Effector memory CD8-positive, alpha-beta T cell (primary cell): ENCODE measurements around the gene GLP1R.

Source experiments
- ATAC-seq: fragments of 150-1000 bp; cut with Tn5 transposase; replicated peaks from 2 replicates; pipeline ENCODE4 v1.10.0; 2021; ENCODE audit warnings: mild to moderate bottlenecking, moderate library complexity
- DNase-seq, 3 experiments: peaks; one replicate each; pipeline ENCODE4 v3.0.0; 2021
- H3K27ac Mint-ChIP-seq, 2 donors: one replicate each; pipeline ENCODE4 v1.8.0; 2022; ENCODE audit warnings: mild to moderate bottlenecking in 2 of 2, mixed read lengths in 2 of 2, moderate library complexity in 2 of 2
- H3K27me3 Mint-ChIP-seq, 2 donors: one replicate each; pipeline ENCODE4 v1.8.0; 2022; ENCODE audit warnings: mixed read lengths in 2 of 2
- H3K36me3 Mint-ChIP-seq: one replicate; pipeline ENCODE4 v1.8.0; 2022; ENCODE audit warnings: mild to moderate bottlenecking, moderate library complexity, mixed read lengths; ENCODE audit not compliant: insufficient read depth
- H3K4me1 Mint-ChIP-seq, 2 donors: one replicate each; pipeline ENCODE4 v1.8.0; 2022; ENCODE audit warnings: low read depth in 2 of 2, mixed read lengths in 2 of 2
- H3K4me3 Mint-ChIP-seq, 2 donors: one replicate each; pipeline ENCODE4 v1.8.0; 2022; ENCODE audit warnings: mild to moderate bottlenecking in 2 of 2, mixed read lengths in 2 of 2, moderate library complexity in 2 of 2
- H3K9me3 Mint-ChIP-seq, 2 donors: one replicate each; pipeline ENCODE4 v1.8.0; 2022; ENCODE audit warnings: mixed read lengths in 2 of 2

Gene GLP1R

GRCh38 chr6:39061182-39061581 lies 12.6 kb downstream of the GLP1R start:
- Mint-ChIP-seq H3K27me3 (peaks cover 33 to 65% of the 10 kb centered on the region in 2 donors), H3K4me1 (peaks cover 0 to 3% of the 10 kb centered on the region in 2 donors), H3K4me3 (no peak overlapping the region), H3K36me3 (no peaks in the 10 kb centered on the region), H3K27ac (no peak overlapping the region), H3K9me3 (no peaks in the 10 kb centered on the region)
- DNase-seq (no peak), ATAC-seq (no peak)

GRCh38 chr6:39061588-39061987 lies 13.0 kb downstream of the GLP1R start:
- Mint-ChIP-seq H3K27ac (no peak overlapping the region), H3K27me3 (peaks cover 36 to 65% of the 10 kb centered on the region in 2 donors), H3K4me3 (no peak overlapping the region), H3K4me1 (peaks cover 0 to 2% of the 10 kb centered on the region in 2 donors), H3K9me3 (no peaks in the 10 kb centered on the region), H3K36me3 (no peaks in the 10 kb centered on the region)
- no peak for ATAC-seq
- no peak for DNase-seq

GRCh38 chr6:39062014-39062740 lies 13.6 kb downstream of the GLP1R start:
- no peak overlapping the region for H3K4me3 Mint-ChIP-seq
- no peaks in the 10 kb centered on the region for H3K4me1 Mint-ChIP-seq
- no peaks in the 10 kb centered on the region for H3K36me3 Mint-ChIP-seq
- H3K27ac Mint-ChIP-seq, result no peak overlapping the region
- ATAC-seq (no peak), DNase-seq (no peak)
- H3K27me3 Mint-ChIP-seq, result peaks cover 41 to 64% of the 10 kb centered on the region in 2 donors
- H3K9me3 Mint-ChIP-seq, result no peaks in the 10 kb centered on the region

- H3K4me1 Mint-ChIP-seq, result no peaks in the 10 kb centered on the region
- DNase-seq, result no peak
- H3K4me3 Mint-ChIP-seq, result no peak overlapping the region
- no peak overlapping the region for H3K27ac Mint-ChIP-seq
- H3K27me3 Mint-ChIP-seq, result peaks cover 41 to 67% of the 10 kb centered on the region in 2 donors
- no peaks in the 10 kb centered on the region for H3K9me3 Mint-ChIP-seq
- H3K36me3 Mint-ChIP-seq, result no peaks in the 10 kb centered on the region
- ATAC-seq, result no peak
Measured at GRCh38 chr6:39063526-39063925, 14.9 kb downstream of the GLP1R start.

- Mint-ChIP-seq H3K9me3 (no peaks in the 10 kb centered on the region), H3K36me3 (no peaks in the 10 kb centered on the region), H3K4me3 (no peak overlapping the region), H3K27ac (no peak overlapping the region), H3K27me3 (peaks cover 34 to 55% of the 10 kb centered on the region in 2 donors), H3K4me1 (no peaks in the 10 kb centered on the region)
- ATAC-seq (no peak), DNase-seq (no peak)
Measured at GRCh38 chr6:39065561-39065960, 17.0 kb downstream of the GLP1R start.

GRCh38 chr6:39068391-39068790 lies 19.8 kb downstream of the GLP1R start:
- no peak overlapping the region for H3K4me3 Mint-ChIP-seq
- H3K4me1 Mint-ChIP-seq, result no peaks in the 10 kb centered on the region
- ATAC-seq, result no peak
- H3K36me3 Mint-ChIP-seq, result no peaks in the 10 kb centered on the region
- H3K27ac Mint-ChIP-seq, result no peak overlapping the region
- DNase-seq, result no peak
- H3K9me3 Mint-ChIP-seq, result no peaks in the 10 kb centered on the region
- peaks cover 25 to 54% of the 10 kb centered on the region in 2 donors for H3K27me3 Mint-ChIP-seq

GRCh38 chr6:39072830-39073229 lies 24.2 kb downstream of the GLP1R start:
- ATAC-seq (no peak), DNase-seq (no peak)
- Mint-ChIP-seq H3K36me3 (no peaks in the 10 kb centered on the region), H3K27ac (no peak overlapping the region), H3K4me1 (peaks cover 0 to 2% of the 10 kb centered on the region in 2 donors), H3K4me3 (no peak overlapping the region), H3K9me3 (no peaks in the 10 kb centered on the region), H3K27me3 (peaks cover 5 to 29% of the 10 kb centered on the region in 2 donors)

- H3K36me3 Mint-ChIP-seq, result no peaks in the 10 kb centered on the region
- no peaks in the 10 kb centered on the region for H3K9me3 Mint-ChIP-seq
- H3K4me3 Mint-ChIP-seq, result no peak overlapping the region
- H3K4me1 Mint-ChIP-seq, result peaks cover 0 to 2% of the 10 kb centered on the region in 2 donors
- peaks cover 5 to 23% of the 10 kb centered on the region in 2 donors for H3K27me3 Mint-ChIP-seq
- DNase-seq (no peak), ATAC-seq (no peak)
- no peak overlapping the region for H3K27ac Mint-ChIP-seq
Measured at GRCh38 chr6:39073471-39074355, 25.1 kb downstream of the GLP1R start.

GRCh38 chr6:39074486-39074885 lies 25.9 kb downstream of the GLP1R start:
- H3K36me3 Mint-ChIP-seq, result no peaks in the 10 kb centered on the region
- no peak for ATAC-seq
- no peak overlapping the region for H3K27ac Mint-ChIP-seq
- DNase-seq, result no peak
- H3K4me1 Mint-ChIP-seq, result peaks cover 0 to 2% of the 10 kb centered on the region in 2 donors
- no peak overlapping the region for H3K4me3 Mint-ChIP-seq
- peaks cover 5 to 16% of the 10 kb centered on the region in 2 donors for H3K27me3 Mint-ChIP-seq
- no peaks in the 10 kb centered on the region for H3K9me3 Mint-ChIP-seq

- Mint-ChIP-seq H3K4me1 (peaks cover 0 to 2% of the 10 kb centered on the region in 2 donors), H3K9me3 (no peaks in the 10 kb centered on the region), H3K27me3 (peaks cover 5 to 16% of the 10 kb centered on the region in 2 donors), H3K4me3 (no peak overlapping the region), H3K36me3 (no peaks in the 10 kb centered on the region), H3K27ac (no peak overlapping the region)
- ATAC-seq (no peak), DNase-seq (no peak)
Measured at GRCh38 chr6:39075010-39075686, 26.6 kb downstream of the GLP1R start.

GRCh38 chr6:39075807-39076622 lies 27.4 kb downstream of the GLP1R start:
- no peaks in the 10 kb centered on the region for H3K9me3 Mint-ChIP-seq
- peaks cover 0 to 2% of the 10 kb centered on the region in 2 donors for H3K4me1 Mint-ChIP-seq
- no peak overlapping the region for H3K27ac Mint-ChIP-seq
- DNase-seq, result no peak
- no peaks in the 10 kb centered on the region for H3K36me3 Mint-ChIP-seq
- no peak for ATAC-seq
- peaks cover 5 to 16% of the 10 kb centered on the region in 2 donors for H3K27me3 Mint-ChIP-seq
- H3K4me3 Mint-ChIP-seq, result no peak overlapping the region

- H3K27me3 Mint-ChIP-seq, result peaks cover 5 to 16% of the 10 kb centered on the region in 2 donors
- no peak overlapping the region for H3K27ac Mint-ChIP-seq
- H3K36me3 Mint-ChIP-seq, result no peaks in the 10 kb centered on the region
- H3K4me1 Mint-ChIP-seq, result peaks cover 0 to 2% of the 10 kb centered on the region in 2 donors
- ATAC-seq (no peak), DNase-seq (no peak)
- H3K4me3 Mint-ChIP-seq, result no peak overlapping the region
- H3K9me3 Mint-ChIP-seq, result no peaks in the 10 kb centered on the region
Measured at GRCh38 chr6:39076623-39077535, 28.3 kb downstream of the GLP1R start.
